ENCODE results near the gene IL3.

The IL3 gene

DNA sequence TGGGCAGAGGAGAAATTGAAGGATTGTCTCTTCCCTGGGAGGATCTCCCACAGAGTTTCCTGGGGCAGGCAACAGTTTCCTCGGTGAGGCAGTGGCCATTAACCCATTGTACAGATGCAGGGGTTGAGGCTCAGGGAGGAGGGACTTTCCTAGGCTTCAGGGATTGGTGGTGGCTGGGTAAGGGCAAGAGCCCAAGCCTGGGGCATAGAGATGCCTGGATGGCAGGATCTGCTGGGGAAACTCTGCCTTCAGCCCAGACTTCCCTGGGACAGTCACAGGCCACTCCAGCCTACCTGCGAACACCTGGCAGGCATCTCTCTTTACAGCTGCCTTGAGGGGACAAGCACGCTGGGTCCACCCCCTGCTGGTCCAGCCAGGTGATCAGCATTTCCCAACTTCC, 9.5 kb downstream of the IL3 start:
- Histone ChIP-seq H3K4me1 (ENCODE audit: control insufficient read depth in 1 of 2, insufficient read depth in 2 of 2, low read length in 2 of 2) (no peaks in the 10 kb centered on the region), H3K9me3 (ENCODE audit: control insufficient read depth in 1 of 2, low read length in 2 of 2) (no peaks in the 10 kb centered on the region), H3K27me3 (ENCODE audit: low read depth, low read length) (no peaks in the 10 kb centered on the region), H3K4me3 (ENCODE audit: low read depth in 1 of 2, low read length in 2 of 2) (no peak overlapping the region), H3K36me3 (ENCODE audit: control insufficient read depth in 1 of 2, insufficient read depth in 2 of 2, low read length in 2 of 2) (no peaks in the 10 kb centered on the region), H3K27ac (ENCODE audit: low read length) (no peak overlapping the region)

DNA sequence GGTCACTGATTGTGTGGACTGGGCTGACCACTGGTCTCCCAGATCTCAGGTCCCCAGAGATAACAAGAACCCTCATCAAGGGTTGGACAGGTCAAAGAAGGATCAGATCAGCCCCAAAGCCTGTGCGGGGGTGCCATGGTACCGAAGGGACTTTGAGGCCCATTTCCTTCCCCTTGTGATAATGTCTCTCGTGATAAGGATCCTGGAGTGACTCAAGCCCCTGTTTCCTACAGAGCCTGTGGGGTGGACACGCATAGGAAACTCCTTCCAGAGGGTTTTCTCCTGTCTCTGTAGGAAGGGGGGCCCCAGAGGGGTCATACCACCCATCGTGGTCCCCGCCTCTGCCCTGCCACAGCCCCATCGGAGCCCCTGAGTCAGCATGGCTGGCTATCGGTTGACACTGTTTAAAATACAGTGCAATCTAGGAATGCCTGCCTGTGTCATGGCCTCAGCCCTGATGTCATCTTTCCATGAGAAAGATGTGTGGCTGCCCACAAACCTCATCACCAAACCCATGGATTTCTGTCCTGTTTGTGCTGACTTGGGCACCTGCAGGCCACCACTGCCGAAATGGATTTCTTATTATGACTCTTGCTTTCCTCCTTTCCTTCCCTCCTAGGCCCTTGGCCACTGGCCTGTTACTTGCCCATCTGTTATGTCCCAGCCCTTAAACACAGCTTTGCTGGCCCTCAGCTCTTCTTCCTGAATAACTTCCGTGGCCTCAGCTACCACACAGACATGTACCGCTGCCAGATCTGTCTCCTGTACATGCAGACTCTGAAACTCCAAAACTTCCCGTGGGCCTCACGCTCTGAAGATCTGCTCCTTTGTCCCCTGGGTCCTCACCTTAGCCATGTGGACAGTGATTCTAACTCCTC, 10.2 kb downstream of the IL3 start:
- no peaks in the 10 kb centered on the region for H3K36me3 ChIP-seq (ENCODE audit: control insufficient read depth in 1 of 2, insufficient read depth in 2 of 2, low read length in 2 of 2)
- H3K4me3 ChIP-seq (ENCODE audit: low read depth in 1 of 2, low read length in 2 of 2) = no peak overlapping the region
- no peaks in the 10 kb centered on the region for H3K27me3 ChIP-seq (ENCODE audit: low read depth, low read length)
- no peak overlapping the region for H3K27ac ChIP-seq (ENCODE audit: low read length)
- H3K4me1 ChIP-seq (ENCODE audit: control insufficient read depth in 1 of 2, insufficient read depth in 2 of 2, low read length in 2 of 2) = no peaks in the 10 kb centered on the region
- no peaks in the 10 kb centered on the region for H3K9me3 ChIP-seq (ENCODE audit: control insufficient read depth in 1 of 2, low read length in 2 of 2)

DNA sequence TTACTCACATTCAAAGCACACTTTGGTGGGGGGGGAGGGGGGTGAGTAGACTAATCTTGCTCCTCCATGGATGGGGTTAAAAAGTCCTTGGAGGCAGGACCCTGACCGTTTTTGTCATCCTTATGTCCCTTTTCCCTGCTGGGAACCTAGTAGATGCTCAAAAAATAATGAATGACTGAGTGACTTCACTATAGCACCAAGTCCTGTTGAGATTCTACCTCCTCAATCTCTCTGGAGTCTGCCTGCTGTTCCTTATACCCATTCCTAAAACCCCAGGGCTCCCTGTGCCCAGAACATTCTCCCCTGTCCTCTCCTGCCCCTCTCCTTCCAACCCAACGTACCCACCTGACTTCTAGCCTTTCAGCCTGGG, 10.9 kb downstream of the IL3 start:
- Histone ChIP-seq H3K27me3 (ENCODE audit: low read depth, low read length) (no peaks in the 10 kb centered on the region), H3K4me3 (ENCODE audit: low read depth in 1 of 2, low read length in 2 of 2) (no peak overlapping the region), H3K27ac (ENCODE audit: low read length) (no peak overlapping the region)

DNA sequence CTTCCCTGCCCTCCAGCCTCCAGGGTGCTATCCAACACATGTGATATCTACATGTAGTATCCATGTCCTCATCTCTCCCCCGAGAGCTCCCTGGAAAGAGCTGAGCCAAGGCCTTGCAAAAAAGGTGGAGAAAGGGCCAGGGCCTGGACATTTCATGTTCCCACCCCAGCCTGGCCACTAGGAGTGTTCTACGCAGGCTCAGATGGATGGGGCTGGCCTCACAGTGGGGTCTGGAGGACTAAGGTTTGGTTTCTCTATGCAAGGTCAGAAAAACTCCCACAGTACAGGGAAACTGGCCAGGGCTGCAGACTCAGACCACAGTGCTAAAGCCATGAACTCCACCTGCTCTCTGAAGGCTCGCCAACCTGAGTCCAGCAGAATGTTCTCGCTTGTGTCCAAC, 11.6 kb downstream of the IL3 start:
- no peaks in the 10 kb centered on the region for H3K36me3 ChIP-seq (ENCODE audit: control insufficient read depth in 1 of 2, insufficient read depth in 2 of 2, low read length in 2 of 2)

More for the DNA sequence above, 10.9 kb downstream of the IL3 start:
- Histone ChIP-seq H3K9me3 (ENCODE audit: control insufficient read depth in 1 of 2, low read length in 2 of 2) (no peaks in the 10 kb centered on the region), H3K36me3 (ENCODE audit: control insufficient read depth in 1 of 2, insufficient read depth in 2 of 2, low read length in 2 of 2) (no peaks in the 10 kb centered on the region), H3K4me1 (ENCODE audit: control insufficient read depth in 1 of 2, insufficient read depth in 2 of 2, low read length in 2 of 2) (no peaks in the 10 kb centered on the region)

DNA sequence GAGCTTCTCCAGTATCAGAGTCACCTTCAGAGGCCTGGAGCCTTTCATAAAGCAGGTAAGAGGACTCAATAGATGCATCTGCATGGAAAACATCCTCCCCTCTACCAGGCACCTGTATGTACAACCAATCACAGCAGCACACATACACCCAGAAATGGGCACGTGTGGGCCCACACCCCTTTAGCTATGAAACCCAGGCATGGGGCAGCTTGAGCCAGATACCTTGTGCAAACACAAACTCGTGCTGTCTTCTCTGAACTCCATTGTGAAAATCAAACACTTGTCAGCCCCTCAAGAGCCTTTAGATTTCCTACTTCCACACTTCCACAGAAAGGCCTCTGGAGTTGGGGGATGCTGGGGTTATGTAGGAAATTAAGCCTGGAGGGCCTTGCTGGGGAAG, 12.1 kb downstream of the IL3 start:
- Histone ChIP-seq H3K27me3 (ENCODE audit: low read depth, low read length) (no peaks in the 10 kb centered on the region), H3K36me3 (ENCODE audit: control insufficient read depth in 1 of 2, insufficient read depth in 2 of 2, low read length in 2 of 2) (no peaks in the 10 kb centered on the region), H3K4me3 (ENCODE audit: low read depth in 1 of 2, low read length in 2 of 2) (no peak overlapping the region), H3K9me3 (ENCODE audit: control insufficient read depth in 1 of 2, low read length in 2 of 2) (no peaks in the 10 kb centered on the region), H3K27ac (ENCODE audit: low read length) (no peak overlapping the region), H3K4me1 (ENCODE audit: control insufficient read depth in 1 of 2, insufficient read depth in 2 of 2, low read length in 2 of 2) (no peaks in the 10 kb centered on the region)

More for the DNA sequence above, 11.6 kb downstream of the IL3 start:
- Histone ChIP-seq H3K4me1 (ENCODE audit: control insufficient read depth in 1 of 2, insufficient read depth in 2 of 2, low read length in 2 of 2) (no peaks in the 10 kb centered on the region), H3K9me3 (ENCODE audit: control insufficient read depth in 1 of 2, low read length in 2 of 2) (no peaks in the 10 kb centered on the region), H3K27me3 (ENCODE audit: low read depth, low read length) (no peaks in the 10 kb centered on the region), H3K4me3 (ENCODE audit: low read depth in 1 of 2, low read length in 2 of 2) (no peak overlapping the region), H3K27ac (ENCODE audit: low read length) (no peak overlapping the region)

DNA sequence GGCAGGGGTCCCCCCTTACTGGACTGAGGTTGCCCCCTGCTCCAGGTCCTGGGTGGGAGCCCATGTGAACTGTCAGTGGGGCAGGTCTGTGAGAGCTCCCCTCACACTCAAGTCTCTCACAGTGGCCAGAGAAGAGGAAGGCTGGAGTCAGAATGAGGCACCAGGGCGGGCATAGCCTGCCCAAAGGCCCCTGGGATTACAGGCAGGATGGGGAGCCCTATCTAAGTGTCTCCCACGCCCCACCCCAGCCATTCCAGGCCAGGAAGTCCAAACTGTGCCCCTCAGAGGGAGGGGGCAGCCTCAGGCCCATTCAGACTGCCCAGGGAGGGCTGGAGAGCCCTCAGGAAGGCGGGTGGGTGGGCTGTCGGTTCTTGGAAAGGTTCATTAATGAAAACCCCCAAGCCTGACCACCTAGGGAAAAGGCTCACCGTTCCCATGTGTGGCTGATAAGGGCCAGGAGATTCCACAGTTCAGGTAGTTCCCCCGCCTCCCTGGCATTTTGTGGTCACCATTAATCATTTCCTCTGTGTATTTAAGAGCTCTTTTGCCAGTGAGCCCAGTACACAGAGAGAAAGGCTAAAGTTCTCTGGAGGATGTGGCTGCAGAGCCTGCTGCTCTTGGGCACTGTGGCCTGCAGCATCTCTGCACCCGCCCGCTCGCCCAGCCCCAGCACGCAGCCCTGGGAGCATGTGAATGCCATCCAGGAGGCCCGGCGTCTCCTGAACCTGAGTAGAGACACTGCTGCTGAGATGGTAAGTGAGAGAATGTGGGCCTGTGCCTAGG, 13.0 kb downstream of the IL3 start, which contains the start of gene CSF2:
CSF2 (plus strand) TSS at position 559 of the 783 bp plus-strand sequence; CDS start at position 594, 35 bp downstream.
- Histone ChIP-seq H3K36me3 (ENCODE audit: control insufficient read depth in 1 of 2, insufficient read depth in 2 of 2, low read length in 2 of 2) (no peaks in the 10 kb centered on the region), H3K27me3 (ENCODE audit: low read depth, low read length) (no peaks in the 10 kb centered on the region), H3K4me1 (ENCODE audit: control insufficient read depth in 1 of 2, insufficient read depth in 2 of 2, low read length in 2 of 2) (no peaks in the 10 kb centered on the region), H3K4me3 (ENCODE audit: low read depth in 1 of 2, low read length in 2 of 2) (no peak within 1 kb of the TSS), H3K9me3 (ENCODE audit: control insufficient read depth in 1 of 2, low read length in 2 of 2) (no peaks in the 10 kb centered on the region), H3K27ac (ENCODE audit: low read length) (no peak within 1 kb of the TSS)

DNA sequence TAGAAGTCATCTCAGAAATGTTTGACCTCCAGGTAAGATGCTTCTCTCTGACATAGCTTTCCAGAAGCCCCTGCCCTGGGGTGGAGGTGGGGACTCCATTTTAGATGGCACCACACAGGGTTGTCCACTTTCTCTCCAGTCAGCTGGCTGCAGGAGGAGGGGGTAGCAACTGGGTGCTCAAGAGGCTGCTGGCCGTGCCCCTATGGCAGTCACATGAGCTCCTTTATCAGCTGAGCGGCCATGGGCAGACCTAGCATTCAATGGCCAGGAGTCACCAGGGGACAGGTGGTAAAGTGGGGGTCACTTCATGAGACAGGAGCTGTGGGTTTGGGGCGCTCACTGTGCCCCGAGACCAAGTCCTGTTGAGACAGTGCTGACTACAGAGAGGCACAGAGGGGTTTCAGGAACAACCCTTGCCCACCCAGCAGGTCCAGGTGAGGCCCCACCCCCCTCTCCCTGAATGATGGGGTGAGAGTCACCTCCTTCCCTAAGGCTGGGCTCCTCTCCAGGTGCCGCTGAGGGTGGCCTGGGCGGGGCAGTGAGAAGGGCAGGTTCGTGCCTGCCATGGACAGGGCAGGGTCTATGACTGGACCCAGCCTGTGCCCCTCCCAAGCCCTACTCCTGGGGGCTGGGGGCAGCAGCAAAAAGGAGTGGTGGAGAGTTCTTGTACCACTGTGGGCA, 13.8 kb downstream of the IL3 start:
- H3K27me3 ChIP-seq (ENCODE audit: low read depth, low read length) = no peaks in the 10 kb centered on the region
- H3K9me3 ChIP-seq (ENCODE audit: control insufficient read depth in 1 of 2, low read length in 2 of 2) = no peaks in the 10 kb centered on the region
- H3K36me3 ChIP-seq (ENCODE audit: control insufficient read depth in 1 of 2, insufficient read depth in 2 of 2, low read length in 2 of 2) = no peaks in the 10 kb centered on the region
- H3K4me3 ChIP-seq (ENCODE audit: low read depth in 1 of 2, low read length in 2 of 2) = no peak overlapping the region
- H3K27ac ChIP-seq (ENCODE audit: low read length) = no peak overlapping the region
- H3K4me1 ChIP-seq (ENCODE audit: control insufficient read depth in 1 of 2, insufficient read depth in 2 of 2, low read length in 2 of 2) = no peaks in the 10 kb centered on the region

DNA sequence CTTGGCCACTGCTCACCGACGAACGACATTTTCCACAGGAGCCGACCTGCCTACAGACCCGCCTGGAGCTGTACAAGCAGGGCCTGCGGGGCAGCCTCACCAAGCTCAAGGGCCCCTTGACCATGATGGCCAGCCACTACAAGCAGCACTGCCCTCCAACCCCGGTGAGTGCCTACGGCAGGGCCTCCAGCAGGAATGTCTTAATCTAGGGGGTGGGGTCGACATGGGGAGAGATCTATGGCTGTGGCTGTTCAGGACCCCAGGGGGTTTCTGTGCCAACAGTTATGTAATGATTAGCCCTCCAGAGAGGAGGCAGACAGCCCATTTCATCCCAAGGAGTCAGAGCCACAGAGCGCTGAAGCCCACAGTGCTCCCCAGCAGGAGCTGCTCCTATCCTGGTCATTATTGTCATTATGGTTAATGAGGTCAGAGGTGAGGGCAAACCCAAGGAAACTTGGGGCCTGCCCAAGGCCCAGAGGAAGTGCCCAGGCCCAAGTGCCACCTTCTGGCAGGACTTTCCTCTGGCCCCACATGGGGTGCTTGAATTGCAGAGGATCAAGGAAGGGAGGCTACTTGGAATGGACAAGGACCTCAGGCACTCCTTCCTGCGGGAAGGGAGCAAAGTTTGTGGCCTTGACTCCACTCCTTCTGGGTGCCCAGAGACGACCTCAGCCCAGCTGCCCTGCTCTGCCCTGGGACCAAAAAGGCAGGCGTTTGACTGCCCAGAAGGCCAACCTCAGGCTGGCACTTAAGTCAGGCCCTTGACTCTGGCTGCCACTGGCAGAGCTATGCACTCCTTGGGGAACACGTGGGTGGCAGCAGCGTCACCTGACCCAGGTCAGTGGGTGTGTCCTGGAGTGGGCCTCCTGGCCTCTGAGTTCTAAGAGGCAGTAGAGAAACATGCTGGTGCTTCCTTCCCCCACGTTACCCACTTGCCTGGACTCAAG, 14.6 kb downstream of the IL3 start:
- H3K4me3 ChIP-seq (ENCODE audit: low read depth in 1 of 2, low read length in 2 of 2) = no peak overlapping the region
- no peaks in the 10 kb centered on the region for H3K36me3 ChIP-seq (ENCODE audit: control insufficient read depth in 1 of 2, insufficient read depth in 2 of 2, low read length in 2 of 2)
- H3K4me1 ChIP-seq (ENCODE audit: control insufficient read depth in 1 of 2, insufficient read depth in 2 of 2, low read length in 2 of 2) = no peaks in the 10 kb centered on the region
- no peak overlapping the region for H3K27ac ChIP-seq (ENCODE audit: low read length)
- no peaks in the 10 kb centered on the region for H3K27me3 ChIP-seq (ENCODE audit: low read depth, low read length)
- H3K9me3 ChIP-seq (ENCODE audit: control insufficient read depth in 1 of 2, low read length in 2 of 2) = no peaks in the 10 kb centered on the region

DNA sequence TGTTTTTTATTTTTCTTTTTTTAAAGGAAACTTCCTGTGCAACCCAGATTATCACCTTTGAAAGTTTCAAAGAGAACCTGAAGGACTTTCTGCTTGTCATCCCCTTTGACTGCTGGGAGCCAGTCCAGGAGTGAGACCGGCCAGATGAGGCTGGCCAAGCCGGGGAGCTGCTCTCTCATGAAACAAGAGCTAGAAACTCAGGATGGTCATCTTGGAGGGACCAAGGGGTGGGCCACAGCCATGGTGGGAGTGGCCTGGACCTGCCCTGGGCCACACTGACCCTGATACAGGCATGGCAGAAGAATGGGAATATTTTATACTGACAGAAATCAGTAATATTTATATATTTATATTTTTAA, 15.2 kb downstream of the IL3 start:
- H3K4me3 ChIP-seq (ENCODE audit: low read depth in 1 of 2, low read length in 2 of 2) = no peak overlapping the region
- no peaks in the 10 kb centered on the region for H3K27me3 ChIP-seq (ENCODE audit: low read depth, low read length)
- no peaks in the 10 kb centered on the region for H3K4me1 ChIP-seq (ENCODE audit: control insufficient read depth in 1 of 2, insufficient read depth in 2 of 2, low read length in 2 of 2)
- no peaks in the 10 kb centered on the region for H3K9me3 ChIP-seq (ENCODE audit: control insufficient read depth in 1 of 2, low read length in 2 of 2)
- no peaks in the 10 kb centered on the region for H3K36me3 ChIP-seq (ENCODE audit: control insufficient read depth in 1 of 2, insufficient read depth in 2 of 2, low read length in 2 of 2)
- no peak overlapping the region for H3K27ac ChIP-seq (ENCODE audit: low read length)

DNA sequence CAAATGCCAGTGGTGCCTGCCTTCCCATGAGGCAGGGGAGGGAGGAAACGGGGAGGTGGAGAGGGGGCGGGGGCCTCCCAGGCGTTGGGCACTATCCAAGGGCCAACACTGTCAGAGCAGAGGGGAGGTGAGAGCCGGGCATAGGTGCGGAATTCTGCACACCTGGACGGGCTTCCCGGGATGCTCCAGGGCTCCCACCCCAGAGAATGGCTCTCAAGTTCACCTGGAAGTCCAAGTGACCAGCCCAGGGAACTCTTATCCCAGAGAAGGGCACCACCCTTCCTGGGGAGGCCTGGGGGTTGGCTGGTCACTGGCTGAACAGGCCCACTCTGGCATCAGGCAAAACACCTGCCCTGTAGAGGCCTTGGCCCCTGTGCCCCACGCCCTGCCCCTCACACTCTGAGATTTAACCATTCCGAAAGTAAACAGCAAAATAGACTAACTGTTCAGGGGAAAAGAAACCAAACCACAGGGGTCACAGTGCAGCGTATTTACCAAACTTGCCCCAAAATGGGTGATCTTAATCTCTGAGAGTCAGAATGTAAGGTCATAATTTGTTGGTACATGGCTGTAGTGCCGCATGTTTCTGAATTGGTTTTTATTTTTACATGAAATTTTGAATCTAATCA, 15.9 kb downstream of the IL3 start:
- Histone ChIP-seq H3K36me3 (ENCODE audit: control insufficient read depth in 1 of 2, insufficient read depth in 2 of 2, low read length in 2 of 2) (no peaks in the 10 kb centered on the region), H3K4me3 (ENCODE audit: low read depth in 1 of 2, low read length in 2 of 2) (no peak overlapping the region), H3K9me3 (ENCODE audit: control insufficient read depth in 1 of 2, low read length in 2 of 2) (no peaks in the 10 kb centered on the region), H3K27me3 (ENCODE audit: low read depth, low read length) (no peaks in the 10 kb centered on the region), H3K4me1 (ENCODE audit: control insufficient read depth in 1 of 2, insufficient read depth in 2 of 2, low read length in 2 of 2) (no peaks in the 10 kb centered on the region), H3K27ac (ENCODE audit: low read length) (no peak overlapping the region)

Data from muscle layer of duodenum (tissue), 2 donors.